Measurements from ENCODE around the gene OR12D2.
"Not testable (repeated sequence)": the region's sequence is repeated elsewhere in the genome, so short reads cannot be mapped to it uniquely, and the experiment has no call there.

OR12D2 gene

GRCh38 chr6:29395331-29395730 is at the start of gene OR12D2:
OR12D2 (plus strand) TSS chr6:29395631; CDS start chr6:29396700, 1,069 bp downstream.
- no peak for DNase-seq (ENCODE audit: low read depth)

DNA sequence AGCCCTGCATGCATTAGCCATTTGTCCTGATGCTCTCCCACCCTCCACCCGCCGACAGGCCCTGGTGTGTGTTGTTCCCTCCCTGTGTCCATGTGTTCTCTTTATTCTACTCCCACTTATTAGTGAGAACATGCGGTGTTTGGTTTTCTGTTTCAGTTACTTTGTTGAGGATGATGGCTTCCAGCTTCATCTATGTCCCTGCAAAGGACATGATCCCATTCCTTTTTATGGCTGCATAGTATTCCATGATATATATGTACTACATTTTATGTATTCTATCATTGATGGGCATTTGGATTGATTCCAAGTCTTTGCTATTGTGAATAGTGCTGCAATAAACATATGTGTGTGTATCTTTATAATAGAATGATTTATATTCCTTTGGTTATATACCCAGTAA is 46.1 kb upstream of the OR12D2 start:
- DNase-seq (ENCODE audit: low read depth), result not testable (repeated sequence)

GRCh38 chr6:29354980-29355379 is 40.5 kb upstream of the OR12D2 start:
- no peak for DNase-seq (ENCODE audit: low read depth)

- DNase-seq (ENCODE audit: low read depth), result no peak
These were observed 39.8 kb upstream of the OR12D2 start for GRCh38 chr6:29355603-29356002.

DNA sequence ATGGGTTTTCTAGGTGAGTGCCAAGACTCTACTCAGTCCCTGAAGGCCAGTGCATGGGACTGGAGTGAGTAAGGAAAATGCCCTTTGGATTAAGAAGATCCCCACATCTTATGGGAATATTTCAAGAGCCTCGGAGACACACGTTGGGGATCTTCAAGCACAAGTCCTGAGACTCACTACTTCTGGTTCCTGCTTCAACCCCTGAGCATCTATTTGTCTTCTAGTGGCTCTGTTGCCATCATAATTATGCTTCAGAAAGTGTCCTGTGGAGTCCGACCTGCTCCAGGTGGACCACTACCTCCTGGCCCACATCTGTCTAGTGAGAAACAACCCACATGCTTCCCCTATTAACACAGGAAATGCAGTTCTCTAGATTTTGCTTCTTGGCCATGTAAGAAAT is 26.7 kb upstream of the OR12D2 start, which contains the start of gene OR5V1:
OR5V1 (minus strand) TSS at position 101 of the 400 bp plus-strand sequence. CDS start 12,670 bp downstream, outside the sequence.
- no peak for DNase-seq (ENCODE audit: low read depth)

DNA sequence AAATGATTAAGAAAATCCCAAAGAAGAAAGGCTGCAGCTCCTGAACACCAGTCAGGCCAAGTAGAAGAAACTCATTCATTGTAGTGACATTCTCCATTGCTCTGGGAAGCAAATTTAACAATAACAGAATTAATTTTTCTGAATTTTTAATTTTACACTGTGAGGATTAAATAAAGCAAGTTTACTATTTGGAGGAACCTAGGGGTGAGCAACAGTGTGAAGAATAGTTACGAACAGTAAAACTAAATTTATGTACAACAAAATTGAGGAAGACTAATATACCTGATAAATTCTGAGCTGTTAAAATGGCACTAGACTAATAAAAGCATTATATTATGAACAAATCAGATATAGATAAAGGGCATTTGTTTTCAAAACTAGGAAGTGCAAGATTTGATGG is 20.2 kb upstream of the OR12D2 start, which contains the start of gene OR12D3:
OR12D3 (minus strand) TSS at position 101 of the 400 bp plus-strand sequence; CDS start at position 97, 4 bp downstream.
- no peak for DNase-seq (ENCODE audit: low read depth)

- no peak for DNase-seq (ENCODE audit: low read depth)
These were observed 19.4 kb upstream of the OR12D2 start for GRCh38 chr6:29376003-29376402.

DNA sequence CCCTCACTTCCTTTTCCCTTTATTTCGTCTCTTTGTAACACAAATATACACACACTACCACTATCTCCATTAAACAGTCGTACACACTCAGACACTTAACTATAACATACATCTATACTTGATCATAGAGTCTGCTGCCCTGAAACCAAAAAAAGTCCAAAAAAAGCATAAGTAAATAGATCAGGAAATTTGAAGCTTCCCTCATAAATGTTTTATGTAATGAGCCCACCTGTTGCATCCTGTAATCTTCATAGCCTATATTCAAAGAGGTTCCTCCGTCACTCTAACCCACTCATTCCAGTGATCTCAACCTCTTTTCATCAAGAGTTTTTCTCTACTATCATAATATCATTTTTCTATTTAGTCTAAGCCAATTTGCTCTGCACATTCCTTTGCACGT is 6.9 kb upstream of the OR12D2 start:
- DNase-seq (ENCODE audit: low read depth), result no peak

GRCh38 chr6:29399525-29399924 is 4.1 kb downstream of the OR12D2 start:
- DNase-seq (ENCODE audit: low read depth), result no peak

DNA sequence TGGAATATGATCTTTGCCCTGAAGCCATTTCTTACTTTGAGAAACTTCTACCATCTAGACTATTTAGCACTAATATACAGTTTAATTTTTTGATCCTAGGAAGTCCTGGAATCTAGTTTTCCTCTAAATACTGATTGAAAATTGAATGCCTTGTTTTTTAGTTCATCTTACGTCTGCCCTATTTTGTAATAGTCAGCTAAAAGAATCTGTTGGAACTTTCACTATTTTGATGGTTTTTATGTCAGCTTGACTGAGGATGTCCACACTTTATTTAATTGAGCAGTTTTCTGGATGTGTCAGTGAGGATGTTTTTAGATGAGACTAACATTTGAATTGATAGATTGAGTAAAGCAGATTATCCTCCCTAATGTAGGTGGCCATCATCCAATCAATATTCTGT is 8.4 kb downstream of the OR12D2 start:
- no peak for DNase-seq (ENCODE audit: low read depth)

DNA sequence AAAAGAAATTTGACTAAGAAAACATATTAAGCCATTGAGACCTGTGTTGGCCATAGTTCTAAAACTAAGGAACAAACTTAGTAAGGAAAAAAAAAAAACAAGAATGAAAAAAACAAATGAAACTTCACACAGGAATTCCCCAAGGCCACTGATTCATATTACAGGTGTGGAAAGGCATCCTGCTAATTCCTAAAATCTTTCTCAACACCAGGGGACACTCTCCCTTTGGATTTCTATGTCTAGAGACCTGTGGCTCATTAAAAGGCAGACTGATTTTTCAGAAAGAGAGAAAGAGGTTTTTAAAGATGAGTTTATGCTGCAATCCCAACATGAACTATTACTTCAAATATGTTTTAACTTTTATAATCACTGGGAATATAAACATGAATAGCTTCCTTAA is 19.2 kb downstream of the OR12D2 start, which contains the start of gene OR12D1:
OR12D1 (plus strand) TSS at position 341 of the 400 bp plus-strand sequence.
- DNase-seq (ENCODE audit: low read depth), result no peak

GRCh38 chr6:29419516-29419915 is 24.1 kb downstream of the OR12D2 start:
- no peak for DNase-seq (ENCODE audit: low read depth)

DNA sequence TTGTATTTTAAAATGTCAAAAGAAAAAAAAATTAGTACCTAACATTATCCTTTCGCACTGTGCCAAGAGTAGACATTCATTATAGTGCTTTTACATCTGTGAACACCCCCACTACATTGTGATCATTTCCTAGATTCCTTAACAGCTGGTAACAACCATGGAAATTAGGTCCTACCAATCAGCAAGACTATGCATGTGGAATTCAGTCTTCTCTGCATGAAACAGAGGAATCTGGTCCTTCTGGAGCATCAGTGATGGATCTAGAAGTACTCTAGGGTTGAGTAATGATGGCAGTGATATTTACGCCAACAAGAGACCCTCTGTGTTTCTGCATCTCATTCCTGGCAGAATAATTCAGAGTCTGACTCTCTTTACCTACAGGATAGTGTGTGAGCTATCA is 28.7 kb downstream of the OR12D2 start:
- DNase-seq (ENCODE audit: low read depth), result no peak

DNA sequence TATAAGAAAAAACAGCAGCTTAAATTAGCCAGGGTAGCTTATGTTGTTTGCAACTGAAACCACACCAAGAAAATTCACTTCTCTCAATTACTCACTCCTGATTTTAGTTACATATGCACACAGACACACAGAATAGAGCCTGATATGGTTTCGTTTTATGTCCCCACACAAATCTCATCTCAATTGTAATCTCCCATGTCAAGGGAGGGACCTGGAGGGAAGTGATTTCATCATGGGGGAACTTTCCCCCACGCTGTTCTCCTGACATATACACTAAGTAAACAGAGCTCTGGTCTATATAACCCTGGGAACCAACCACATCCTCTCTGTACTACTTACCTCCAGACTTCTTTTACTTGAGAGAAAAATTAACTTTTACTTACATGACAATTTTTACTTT is 29.1 kb downstream of the OR12D2 start:
- no peak for DNase-seq (ENCODE audit: low read depth)

- DNase-seq (ENCODE audit: low read depth), result no peak
These were observed 29.6 kb downstream of the OR12D2 start for GRCh38 chr6:29425075-29425474.

DNA sequence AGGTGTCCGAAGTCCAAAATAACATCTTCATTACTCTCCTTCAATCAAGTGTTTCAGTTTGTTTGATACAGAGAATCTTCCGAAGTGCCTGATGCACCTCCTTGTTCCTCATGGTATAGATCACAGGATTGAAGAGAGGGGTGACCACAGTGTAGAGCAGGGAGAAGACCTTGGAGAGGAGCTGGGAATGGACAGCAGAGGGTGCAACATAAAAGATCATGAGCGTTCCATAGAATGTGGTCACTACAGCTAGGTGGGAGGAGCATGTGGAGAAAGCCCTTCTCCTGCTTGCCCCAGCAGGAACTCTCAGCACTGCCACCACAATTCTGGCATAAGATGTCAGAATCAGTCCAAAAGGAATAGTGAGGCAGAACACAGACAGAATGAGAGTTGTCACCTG is 31.2 kb downstream of the OR12D2 start:
- DNase-seq (ENCODE audit: low read depth), result no peak

- DNase-seq (ENCODE audit: low read depth), result not testable (repeated sequence)
These were observed 41.3 kb downstream of the OR12D2 start for GRCh38 chr6:29436730-29437129.

DNA sequence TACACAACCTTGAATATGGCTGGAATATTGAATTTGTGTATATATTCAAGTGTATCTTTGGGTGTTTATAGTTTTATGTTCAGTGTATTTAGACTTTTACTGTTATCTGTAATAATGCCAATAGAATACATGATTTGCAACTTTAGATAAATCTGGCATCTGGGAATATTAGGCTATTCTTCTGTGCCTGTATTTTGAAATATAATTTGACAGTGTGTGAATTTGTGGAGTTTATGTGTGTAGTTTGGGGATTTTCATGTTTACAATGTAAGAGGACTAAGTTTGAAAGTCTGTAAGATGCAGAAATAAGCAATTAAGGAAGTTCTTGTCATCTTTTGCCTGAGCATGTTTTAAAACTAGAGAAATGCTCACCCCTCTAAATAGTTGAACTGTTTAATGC is 43.6 kb downstream of the OR12D2 start, which contains the start of gene OR10C1:
OR10C1 (plus strand) TSS at position 301 of the 400 bp plus-strand sequence. CDS start 710 bp downstream, outside the sequence.
- DNase-seq (ENCODE audit: low read depth), result no peak

DNA sequence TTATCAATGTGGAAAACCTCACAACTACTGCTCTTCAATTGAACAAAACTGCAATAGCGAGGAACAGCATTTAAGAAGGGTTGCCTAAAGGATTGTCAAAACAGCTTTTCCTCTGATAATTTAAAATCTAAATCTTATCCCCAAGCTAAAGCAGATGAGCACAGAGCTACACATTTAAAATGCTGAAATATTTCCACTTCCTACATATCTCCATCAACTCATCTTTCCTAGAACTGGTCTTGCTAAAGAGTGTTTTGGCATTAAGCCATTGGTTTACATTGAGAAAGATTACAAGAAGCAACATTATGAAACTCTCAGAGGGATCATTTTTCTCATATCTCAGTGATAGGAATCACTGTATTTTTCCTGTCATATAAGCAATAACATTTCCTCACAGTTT is 47.3 kb downstream of the OR12D2 start:
- DNase-seq (ENCODE audit: low read depth), result no peak

GRCh38 chr6:29444031-29444430 is 48.6 kb downstream of the OR12D2 start:
- not testable (repeated sequence) for DNase-seq (ENCODE audit: low read depth)
